H9 (cell line): ENCODE measurements around the gene SLC35E4. TPM values are rescaled to one million over a fixed set of nuclear protein-coding genes. Genes with fewer than 3 reads are reported as not detected.
A peak's percentile ranks its signal among the peaks of the same experiment; 100 is the strongest.
"Not testable (repeated sequence)": the region's sequence is repeated elsewhere in the genome, so short reads cannot be mapped to it uniquely, and the experiment has no call there.

ENCODE experiments used
- DNase-seq: peaks from one replicate; pipeline ENCODE4 v3.0.0-alpha.2; 2017
- H2AFZ ChIP-seq: one replicate; pipeline ENCODE4 v1.6.1; 2013; ENCODE audit warnings: mild to moderate bottlenecking, low read length, control low read depth, moderate library complexity
- H2AK5ac ChIP-seq: 2 replicates; pipeline ENCODE4 v1.6.1; 2013; ENCODE audit warnings: low read length, control low read depth, mixed read lengths; ENCODE audit not compliant: insufficient read length
- H2BK120ac ChIP-seq: one replicate; pipeline ENCODE4 v1.6.1; 2013; ENCODE audit warnings: low read depth, mild to moderate bottlenecking, low read length, control low read depth, inconsistent platforms; ENCODE audit not compliant: poor library complexity, severe bottlenecking
- H2BK12ac ChIP-seq: 2 replicates; pipeline ENCODE4 v1.6.1; 2013; ENCODE audit warnings: low read length, control low read depth, mixed read lengths, low read depth; ENCODE audit not compliant: insufficient read length
- H2BK15ac ChIP-seq: 2 replicates; pipeline ENCODE4 v1.6.1; 2013; ENCODE audit warnings: low read depth, low read length, control low read depth
- H2BK20ac ChIP-seq: one replicate; pipeline ENCODE4 v1.6.1; 2013; ENCODE audit warnings: low read depth, mild to moderate bottlenecking, low read length, control low read depth, inconsistent platforms; ENCODE audit not compliant: poor library complexity, severe bottlenecking
- H2BK5ac ChIP-seq: 2 replicates; pipeline ENCODE4 v1.6.1; 2013; ENCODE audit warnings: low read length, control low read depth, mixed read lengths; ENCODE audit not compliant: insufficient read length
- H3K14ac ChIP-seq: 2 replicates; pipeline ENCODE4 v1.6.1; 2013; ENCODE audit warnings: low read length, control low read depth; ENCODE audit not compliant: insufficient read depth
- H3K18ac ChIP-seq: 2 replicates; pipeline ENCODE4 v1.6.1; 2013; ENCODE audit warnings: low read depth, mild to moderate bottlenecking, mixed read lengths, low read length, control low read depth; ENCODE audit not compliant: insufficient read length
- H3K23ac ChIP-seq: 2 replicates; pipeline ENCODE4 v1.6.1; 2013; ENCODE audit warnings: low read length, control low read depth, mixed read lengths, low read depth; ENCODE audit not compliant: insufficient read length
- H3K23me2 ChIP-seq: 2 replicates; pipeline ENCODE4 v1.6.1; 2013; ENCODE audit warnings: low read depth, mild to moderate bottlenecking, mixed read lengths, low read length, control low read depth; ENCODE audit not compliant: insufficient read length, poor library complexity, severe bottlenecking
- H3K27ac ChIP-seq: 2 replicates; pipeline ENCODE4 v1.5.1; 2013; ENCODE audit warnings: low read length, control low read depth, mixed read lengths, low read depth; ENCODE audit not compliant: insufficient read length
- H3K27me3 ChIP-seq: 2 replicates; pipeline ENCODE4 v1.6.1; 2013; ENCODE audit warnings: low read length, control low read depth, inconsistent platforms; ENCODE audit not compliant: insufficient read depth
- H3K4ac ChIP-seq: 2 replicates; pipeline ENCODE4 v1.6.1; 2013; ENCODE audit warnings: low read depth, mild to moderate bottlenecking, control low read depth, inconsistent platforms, low read length, moderate library complexity
- H3K4me1 ChIP-seq: 2 replicates; pipeline ENCODE4 v1.6.1; 2013; ENCODE audit warnings: low read length, control low read depth, inconsistent platforms; ENCODE audit not compliant: insufficient read depth
- H3K4me2 ChIP-seq: 2 replicates; pipeline ENCODE4 v1.6.1; 2013; ENCODE audit warnings: low read length, control low read depth, mixed read lengths; ENCODE audit not compliant: insufficient read length, insufficient read depth
- H3K56ac ChIP-seq: 2 replicates; pipeline ENCODE4 v1.6.1; 2013; ENCODE audit warnings: low read depth, mild to moderate bottlenecking, mixed read lengths, low read length, control low read depth; ENCODE audit not compliant: insufficient read length
- H3K79me1 ChIP-seq: 2 replicates; pipeline ENCODE4 v1.6.1; 2013; ENCODE audit warnings: low read depth, mild to moderate bottlenecking, moderate library complexity, low read length, control low read depth, inconsistent platforms; ENCODE audit not compliant: insufficient read depth, poor library complexity, severe bottlenecking
- H3K79me2 ChIP-seq: 2 replicates; pipeline ENCODE4 v1.6.1; 2013; ENCODE audit warnings: low read length, control low read depth, inconsistent platforms; ENCODE audit not compliant: insufficient read depth
- H3K9ac ChIP-seq: 2 replicates; pipeline ENCODE4 v1.6.1; 2013; ENCODE audit warnings: low read length, control low read depth, mixed read lengths; ENCODE audit not compliant: insufficient read length; ENCODE audit errors: extremely low read depth
- H3K9me3 ChIP-seq: one replicate; pipeline ENCODE4 v1.6.1; 2013; ENCODE audit warnings: low read depth, low read length, inconsistent platforms; ENCODE audit not compliant: control insufficient read depth
- H3T11ph ChIP-seq: one replicate; pipeline ENCODE4 v1.6.1; 2013; ENCODE audit warnings: mild to moderate bottlenecking, low read length, control low read depth, inconsistent platforms
- H4K20me1 ChIP-seq: one replicate; pipeline ENCODE4 v1.6.1; 2013; ENCODE audit not compliant: control insufficient read depth, insufficient read length, insufficient read depth
- H4K5ac ChIP-seq: 2 replicates; pipeline ENCODE4 v1.6.1; 2013; ENCODE audit warnings: low read depth, mild to moderate bottlenecking, mixed read lengths, low read length, control low read depth; ENCODE audit not compliant: insufficient read length
- H4K8ac ChIP-seq: replicated peaks from 2 replicates; pipeline ENCODE4 v1.6.1; 2013; ENCODE audit warnings: low read length, control low read depth, mixed read lengths, low read depth; ENCODE audit not compliant: insufficient read length
- H4K91ac ChIP-seq: 2 replicates; pipeline ENCODE4 v1.6.1; 2013; ENCODE audit warnings: low read depth, mild to moderate bottlenecking, moderate library complexity, mixed read lengths, low read length, control low read depth; ENCODE audit not compliant: insufficient read length
- H3K27ac Mint-ChIP-seq, 3 experiments: 2 replicates in 2 of 3; 3 replicates in 1 of 3; pipeline ENCODE4 v1.8.0; 2020 to 2021; ENCODE audit warnings: mixed read lengths in 3 of 3, mild to moderate bottlenecking in 1 of 3, moderate library complexity in 1 of 3
- H3K27me3 Mint-ChIP-seq: 2 replicates; pipeline ENCODE4 v1.8.0; 2021; ENCODE audit warnings: low read depth, mild to moderate bottlenecking, moderate library complexity, mixed read lengths
- H3K36me3 Mint-ChIP-seq, 3 experiments: 2 replicates in 2 of 3; 3 replicates in 1 of 3; pipeline ENCODE4 v1.8.0; 2020 to 2021; ENCODE audit warnings: low read depth in 3 of 3, mixed read lengths in 3 of 3; ENCODE audit not compliant: insufficient read depth in 1 of 3
- H3K4me1 Mint-ChIP-seq, 2 experiments: 2 replicates each; pipeline ENCODE4 v1.8.0; 2020; ENCODE audit warnings: mixed read lengths in 2 of 2
- H3K4me3 Mint-ChIP-seq, 2 experiments: 2 replicates in 1 of 2; 3 replicates in 1 of 2; pipeline ENCODE4 v1.8.0; 2020 to 2021; ENCODE audit warnings: mild to moderate bottlenecking in 2 of 2, mixed read lengths in 2 of 2, moderate library complexity in 1 of 2
- H3K9me3 Mint-ChIP-seq, 2 experiments: 2 replicates in 1 of 2; 3 replicates in 1 of 2; pipeline ENCODE4 v1.8.0; 2020; ENCODE audit warnings: mild to moderate bottlenecking in 2 of 2, mixed read lengths in 2 of 2, moderate library complexity in 1 of 2
- WGBS: extraction: QIAGEN DNeasy Blood & Tissue Kit; methylation state at CpG from one replicate; pipeline ENCODE4 v1.1.7; 2013; ENCODE audit warnings: missing lambda C conversion rate, low lambda C conversion rate, mixed read lengths; ENCODE audit not compliant: insufficient read length; ENCODE audit errors: extremely low coverage; 5-methylcytosine and 5-hydroxymethylcytosine counted together
- total RNA-seq: library from RNA; stranded (reverse); gene quantifications from 2 replicates; pipeline ENCODE4 v1.2.1, GENCODE V29; 2021
- TF ChIP-seq, protein P1 (sequence below): fragments of 200-600 bp; sonication (generic); conservative IDR thresholded peaks from 3 replicates; pipeline ENCODE4 v1.8.0; 2021; ENCODE audit warnings: antibody characterized with exemption, mild to moderate bottlenecking

The SLC35E4 gene
- total RNA-seq, 1 experiment from 2014 or later, result 3.7 TPM

DNA sequence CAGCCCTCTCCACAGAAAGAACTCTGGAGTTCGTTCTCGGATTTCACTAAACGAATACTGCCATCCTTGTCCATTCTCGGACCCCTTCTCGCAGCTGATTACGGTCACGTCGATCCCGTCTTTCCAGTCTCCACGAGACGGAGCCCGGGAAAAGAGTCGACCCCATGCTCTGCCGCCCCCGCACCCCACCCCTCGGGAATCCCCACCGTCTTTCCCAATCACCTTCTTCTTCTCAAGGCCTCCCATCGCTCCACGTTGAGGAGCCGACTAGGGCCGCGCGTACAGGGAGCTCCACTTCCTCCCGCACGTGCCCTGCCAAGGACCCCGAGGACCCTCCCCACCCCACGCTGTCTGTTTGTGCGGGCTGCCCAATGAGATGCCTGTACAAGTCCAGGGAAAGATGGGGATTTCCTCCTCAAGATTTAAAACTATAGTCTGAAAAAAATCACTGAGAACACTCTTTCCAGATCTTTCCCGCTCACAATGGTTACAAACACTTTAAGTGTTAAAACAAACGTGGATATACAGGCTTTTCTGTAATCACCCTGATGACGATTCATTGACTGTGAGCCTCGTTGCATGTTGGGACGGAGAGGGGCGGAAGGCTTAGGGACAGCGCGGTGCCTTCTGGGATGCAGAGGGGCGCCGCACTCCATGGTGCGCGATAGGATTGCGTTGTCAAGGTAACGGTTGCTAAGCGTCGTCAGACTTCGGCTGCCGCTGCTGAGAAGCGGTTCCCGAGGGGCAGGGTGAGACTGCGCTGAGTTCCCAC lies 43.8 kb upstream of the SLC35E4 start, which contains the start of gene PES1:
TSS of gene PES1 (minus strand) at position 323 of the 772 bp plus-strand sequence. CDS start at position 246, 77 bp downstream.
- H3K4me1 Mint-ChIP-seq, result no peaks in the 10 kb centered on the region
- no peaks in the 10 kb centered on the region for H3K9me3 Mint-ChIP-seq
- peaks cover 21% of the 10 kb centered on the region for H3K27me3 Mint-ChIP-seq
- Histone ChIP-seq H2BK5ac (peak within 1 kb of the TSS; percentile 17), H3K4ac (no peak within 1 kb of the TSS), H4K91ac (no peak within 1 kb of the TSS), H3K27me3 (no peaks in the 10 kb centered on the region), H3K27ac (no peak within 1 kb of the TSS), H3K23ac (no peak within 1 kb of the TSS), H2AFZ (no peak within 1 kb of the TSS), H3K9ac (peak within 1 kb of the TSS; percentile 89), H3K14ac (peak within 1 kb of the TSS; percentile 36; the same call in 1 of the 2 replicates), H4K5ac (no peak within 1 kb of the TSS), H2BK15ac (no peak within 1 kb of the TSS), H3K23me2 (peaks cover 5% of the 10 kb centered on the region), H3K9me3 (no peaks in the 10 kb centered on the region), H2BK20ac (no peak within 1 kb of the TSS), H3T11ph (no peak within 1 kb of the TSS), H3K56ac (no peak within 1 kb of the TSS), H3K4me1 (no peaks in the 10 kb centered on the region), H4K20me1 (no peaks in the 10 kb centered on the region), H2BK120ac (no peak within 1 kb of the TSS), H3K4me2 (peak within 1 kb of the TSS; percentile 98), H3K18ac (peak within 1 kb of the TSS; percentile 41), H2AK5ac (no peak within 1 kb of the TSS), H3K79me1 (peaks cover 3% of the 10 kb centered on the region), H2BK12ac (no peak within 1 kb of the TSS), H3K79me2 (peaks cover 17% of the 10 kb centered on the region), H4K8ac (no peak within 1 kb of the TSS)
- peak; percentile 98 for DNase-seq
- WGBS, result no CpG with 5 or more reads among the region's 49 CpGs
- H3K36me3 Mint-ChIP-seq, result peaks cover 17 to 30% (median 22%) of the 10 kb centered on the region in 3 experiments; a peak in 6 of 7 replicates
- H3K27ac Mint-ChIP-seq, result no peak within 1 kb of the TSS
- no peak within 1 kb of the TSS for H3K4me3 Mint-ChIP-seq
- TF ChIP-seq, protein P1, sequence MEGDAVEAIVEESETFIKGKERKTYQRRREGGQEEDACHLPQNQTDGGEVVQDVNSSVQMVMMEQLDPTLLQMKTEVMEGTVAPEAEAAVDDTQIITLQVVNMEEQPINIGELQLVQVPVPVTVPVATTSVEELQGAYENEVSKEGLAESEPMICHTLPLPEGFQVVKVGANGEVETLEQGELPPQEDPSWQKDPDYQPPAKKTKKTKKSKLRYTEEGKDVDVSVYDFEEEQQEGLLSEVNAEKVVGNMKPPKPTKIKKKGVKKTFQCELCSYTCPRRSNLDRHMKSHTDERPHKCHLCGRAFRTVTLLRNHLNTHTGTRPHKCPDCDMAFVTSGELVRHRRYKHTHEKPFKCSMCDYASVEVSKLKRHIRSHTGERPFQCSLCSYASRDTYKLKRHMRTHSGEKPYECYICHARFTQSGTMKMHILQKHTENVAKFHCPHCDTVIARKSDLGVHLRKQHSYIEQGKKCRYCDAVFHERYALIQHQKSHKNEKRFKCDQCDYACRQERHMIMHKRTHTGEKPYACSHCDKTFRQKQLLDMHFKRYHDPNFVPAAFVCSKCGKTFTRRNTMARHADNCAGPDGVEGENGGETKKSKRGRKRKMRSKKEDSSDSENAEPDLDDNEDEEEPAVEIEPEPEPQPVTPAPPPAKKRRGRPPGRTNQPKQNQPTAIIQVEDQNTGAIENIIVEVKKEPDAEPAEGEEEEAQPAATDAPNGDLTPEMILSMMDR, result no peak

DNA sequence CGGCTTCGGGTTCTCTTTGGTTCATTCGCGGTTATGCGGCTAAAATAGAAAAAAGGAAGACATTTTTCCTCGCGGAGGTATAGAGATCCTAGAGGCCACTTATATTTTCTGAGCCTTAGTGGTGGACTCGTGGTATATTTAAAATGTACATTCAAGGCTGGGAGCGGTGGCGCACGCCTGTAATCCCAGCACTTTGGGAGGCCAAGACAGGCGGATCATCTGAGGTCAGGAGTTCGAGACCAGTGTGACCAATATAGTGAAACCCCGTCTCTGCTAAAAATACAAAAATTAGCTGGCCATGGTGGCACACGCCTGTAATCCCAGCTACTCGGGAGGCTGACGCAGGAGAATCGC lies 43.2 kb upstream of the SLC35E4 start:
- not testable (repeated sequence) for H3K27ac ChIP-seq, H3K9ac ChIP-seq, H3K27me3 ChIP-seq, H3T11ph ChIP-seq, H3K4me3 Mint-ChIP-seq, H2BK120ac ChIP-seq, H3K18ac ChIP-seq, DNase-seq, H2BK5ac ChIP-seq, H3K23ac ChIP-seq, H4K20me1 ChIP-seq, H3K9me3 ChIP-seq, H4K8ac ChIP-seq, H3K27ac Mint-ChIP-seq, H2AFZ ChIP-seq, H3K4me2 ChIP-seq, H3K23me2 ChIP-seq, H2BK12ac ChIP-seq, H3K4ac ChIP-seq, H2BK20ac ChIP-seq, H3K4me1 ChIP-seq, H4K91ac ChIP-seq, H3K56ac ChIP-seq, H2AK5ac ChIP-seq, H3K4me1 Mint-ChIP-seq, H3K9me3 Mint-ChIP-seq, H3K14ac ChIP-seq, H3K79me1 ChIP-seq, H4K5ac ChIP-seq, H2BK15ac ChIP-seq
- peaks cover 17% of the 10 kb centered on the region for H3K79me2 ChIP-seq
- no CpG with 5 or more reads among the region's 18 CpGs for WGBS
- Mint-ChIP-seq H3K36me3 (peaks cover 12 to 24% (median 16%) of the 10 kb centered on the region in 3 experiments; a peak in 6 of 7 replicates), H3K27me3 (peaks cover 21% of the 10 kb centered on the region)
